T-helper 2 cell treated with Interferon-gamma antibody and Interleukin-4, amounts not matched to agents 5 μg/mL and 100 μg/mL, for 36 hours (primary cell): ENCODE measurements around the gene ABCB7.
"Not testable (repeated sequence)": the region's sequence is repeated elsewhere in the genome, so short reads cannot be mapped to it uniquely, and the experiment has no call there.

ENCODE experiments used
- DNase-seq: peaks from one replicate; pipeline ENCODE4 v3.0.0; 2021; ENCODE audit warnings: low spot score
- H3K27ac Mint-ChIP-seq: one replicate; pipeline ENCODE4 v1.8.0; 2021; ENCODE audit warnings: mild to moderate bottlenecking, mixed read lengths
- H3K27me3 Mint-ChIP-seq: one replicate; pipeline ENCODE4 v1.8.0; 2021; ENCODE audit warnings: low read depth, mixed read lengths
- H3K36me3 Mint-ChIP-seq: one replicate; pipeline ENCODE4 v1.8.0; 2021; ENCODE audit warnings: low read depth, mixed read lengths
- H3K4me1 Mint-ChIP-seq: one replicate; pipeline ENCODE4 v1.8.0; 2021; ENCODE audit warnings: low read depth, mixed read lengths
- H3K4me3 Mint-ChIP-seq: one replicate; pipeline ENCODE4 v1.8.0; 2022; ENCODE audit warnings: mild to moderate bottlenecking, moderate library complexity, mixed read lengths
- H3K9me3 Mint-ChIP-seq: one replicate; pipeline ENCODE4 v1.8.0; 2021; ENCODE audit warnings: mixed read lengths

Gene ABCB7

DNA sequence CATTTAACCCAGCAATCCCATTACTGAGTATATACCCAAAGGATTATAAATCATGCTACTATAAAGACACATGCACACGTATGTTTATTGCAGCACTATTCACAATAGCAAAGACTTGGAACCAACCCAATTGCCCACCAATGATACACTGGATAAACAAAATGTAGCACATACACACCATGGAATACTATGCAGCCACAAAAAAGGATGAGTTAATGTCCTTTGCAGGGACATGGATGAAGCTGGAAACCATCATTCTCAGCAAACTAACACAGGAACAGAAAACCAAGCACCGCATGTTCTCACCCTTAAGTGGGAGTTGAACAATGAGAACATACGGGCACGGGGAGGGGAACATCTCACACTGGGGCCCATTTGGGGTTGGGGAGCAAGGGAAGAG, 27.0 kb downstream of the ABCB7 start:
- not testable (repeated sequence) for H3K4me3 Mint-ChIP-seq, H3K4me1 Mint-ChIP-seq, H3K27me3 Mint-ChIP-seq, H3K27ac Mint-ChIP-seq, DNase-seq
- Mint-ChIP-seq H3K9me3 (peaks cover 11% of the 10 kb centered on the region), H3K36me3 (peaks cover 19% of the 10 kb centered on the region)

DNA sequence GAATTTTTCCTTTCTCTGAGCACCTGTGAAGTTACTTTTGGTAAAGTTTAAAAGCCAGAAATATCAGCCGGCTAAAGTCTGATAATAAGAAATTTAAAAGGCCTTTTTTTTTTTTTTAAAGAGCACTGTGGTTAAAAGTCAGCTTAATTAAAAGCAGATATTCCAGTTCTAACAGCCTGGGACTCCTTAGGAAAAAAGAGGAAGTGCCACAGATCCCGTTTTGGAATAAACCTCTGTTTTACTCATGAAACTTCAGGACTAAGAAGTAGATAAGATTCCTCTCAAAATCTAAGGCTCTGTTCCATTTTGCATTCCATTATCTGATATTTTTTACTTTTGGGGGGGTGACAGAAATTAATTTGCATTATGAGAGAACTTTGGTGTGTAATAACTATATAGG, 37.8 kb downstream of the ABCB7 start:
- Mint-ChIP-seq H3K36me3 (peaks cover 7% of the 10 kb centered on the region), H3K9me3 (peaks cover 11% of the 10 kb centered on the region), H3K27me3 (no peaks in the 10 kb centered on the region), H3K4me1 (no peaks in the 10 kb centered on the region), H3K27ac (no peak overlapping the region), H3K4me3 (no peak overlapping the region)
- no peak for DNase-seq

- H3K4me3 Mint-ChIP-seq: no peak overlapping the region
- H3K9me3 Mint-ChIP-seq: no peaks in the 10 kb centered on the region
- H3K36me3 Mint-ChIP-seq: peaks cover 5% of the 10 kb centered on the region
- H3K27me3 Mint-ChIP-seq: no peaks in the 10 kb centered on the region
- DNase-seq: no peak
- H3K27ac Mint-ChIP-seq: no peak overlapping the region
- no peaks in the 10 kb centered on the region for H3K4me1 Mint-ChIP-seq
These were observed 40.2 kb downstream of the ABCB7 start for GRCh38 chrX:75115707-75116413.

- Mint-ChIP-seq H3K4me3 (no peak overlapping the region), H3K27ac (no peak overlapping the region), H3K36me3 (peaks cover 5% of the 10 kb centered on the region), H3K4me1 (no peaks in the 10 kb centered on the region), H3K27me3 (no peaks in the 10 kb centered on the region), H3K9me3 (no peaks in the 10 kb centered on the region)
- no peak for DNase-seq
These were observed 41.4 kb downstream of the ABCB7 start for GRCh38 chrX:75114638-75115037.

- Mint-ChIP-seq H3K36me3 (peaks cover 3% of the 10 kb centered on the region), H3K9me3 (no peaks in the 10 kb centered on the region), H3K27ac (no peak overlapping the region), H3K27me3 (no peaks in the 10 kb centered on the region), H3K4me1 (no peaks in the 10 kb centered on the region), H3K4me3 (no peak overlapping the region)
- no peak for DNase-seq
These were observed 42.4 kb downstream of the ABCB7 start for GRCh38 chrX:75113664-75114063.

- no peak overlapping the region for H3K27ac Mint-ChIP-seq
- H3K9me3 Mint-ChIP-seq: no peaks in the 10 kb centered on the region
- no peak overlapping the region for H3K4me3 Mint-ChIP-seq
- no peaks in the 10 kb centered on the region for H3K27me3 Mint-ChIP-seq
- H3K4me1 Mint-ChIP-seq: no peaks in the 10 kb centered on the region
- peaks cover 12% of the 10 kb centered on the region for H3K36me3 Mint-ChIP-seq
- no peak for DNase-seq
These were observed 48.1 kb downstream of the ABCB7 start for GRCh38 chrX:75107863-75108509.

DNA sequence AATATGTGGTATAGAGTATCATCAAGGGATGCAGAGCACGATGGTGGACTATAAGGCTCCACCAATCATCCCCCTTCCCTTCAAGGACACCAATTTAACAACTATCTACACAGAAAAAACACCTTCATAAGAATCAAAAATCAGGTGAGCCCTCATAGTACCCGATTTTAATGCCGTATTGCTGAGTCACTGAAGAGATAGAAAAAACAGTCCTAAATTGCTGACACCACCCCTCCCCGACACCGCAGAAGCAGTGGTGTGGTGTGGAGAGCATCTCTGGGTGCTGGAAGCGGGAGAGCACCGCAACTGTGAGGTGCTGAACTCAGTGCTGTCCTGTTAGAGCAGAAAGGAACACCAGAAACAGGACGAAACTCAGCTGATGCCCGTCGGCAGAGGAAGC, 49.3 kb downstream of the ABCB7 start:
- no peak overlapping the region for H3K27ac Mint-ChIP-seq
- no peaks in the 10 kb centered on the region for H3K27me3 Mint-ChIP-seq
- no peak for DNase-seq
- H3K4me1 Mint-ChIP-seq: peaks cover 2% of the 10 kb centered on the region
- H3K9me3 Mint-ChIP-seq: no peaks in the 10 kb centered on the region
- H3K4me3 Mint-ChIP-seq: no peak overlapping the region
- peaks cover 13% of the 10 kb centered on the region for H3K36me3 Mint-ChIP-seq

DNA sequence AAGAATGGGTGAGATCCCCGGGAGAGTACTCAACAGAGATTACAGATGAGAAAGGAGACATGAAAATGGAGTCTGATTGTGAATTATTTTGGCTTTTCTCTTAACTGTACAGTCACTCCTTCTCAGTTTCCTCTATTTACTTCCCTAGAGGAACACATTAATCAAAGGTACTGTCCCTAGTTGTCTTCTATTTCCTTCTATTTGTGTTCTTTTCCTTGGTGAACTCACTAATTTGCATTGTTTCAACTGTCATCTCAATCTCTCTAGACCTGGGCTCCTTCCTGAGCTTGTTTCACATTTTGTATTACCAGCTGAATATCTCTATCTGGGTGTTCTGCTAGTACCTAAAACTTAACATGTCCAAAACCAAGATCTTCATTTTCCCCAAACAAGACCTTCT, 59.8 kb downstream of the ABCB7 start:
- Mint-ChIP-seq H3K27me3 (no peaks in the 10 kb centered on the region), H3K4me1 (peaks cover 11% of the 10 kb centered on the region), H3K27ac (no peak overlapping the region), H3K36me3 (peaks cover 21% of the 10 kb centered on the region), H3K9me3 (no peaks in the 10 kb centered on the region), H3K4me3 (no peak overlapping the region)
- no peak for DNase-seq

DNA sequence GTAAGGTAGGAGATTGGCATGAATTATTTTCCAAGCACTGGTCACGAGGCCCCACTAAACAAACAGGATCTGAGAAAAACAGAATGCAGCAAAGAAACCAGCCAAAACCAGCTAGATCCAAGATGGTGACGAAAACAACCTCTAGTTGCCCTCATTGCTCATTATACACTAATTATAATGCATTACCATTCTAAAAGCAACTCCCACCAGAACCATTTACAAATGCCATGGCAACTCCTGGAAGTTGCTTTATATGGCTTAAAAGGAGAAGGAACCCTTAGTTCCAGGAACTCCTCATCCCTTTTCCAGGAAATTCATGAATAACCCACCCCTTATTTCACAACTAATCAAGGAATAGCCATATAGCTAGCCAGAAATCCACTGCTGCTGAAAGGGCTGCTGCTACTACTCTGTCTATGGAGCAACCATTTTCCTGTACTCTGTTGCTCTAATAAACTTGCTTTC, 69.3 kb downstream of the ABCB7 start:
- peaks cover 23% of the 10 kb centered on the region for H3K36me3 Mint-ChIP-seq
- H3K27ac Mint-ChIP-seq: no peak overlapping the region
- H3K27me3 Mint-ChIP-seq: no peaks in the 10 kb centered on the region
- DNase-seq: no peak
- peaks cover 7% of the 10 kb centered on the region for H3K9me3 Mint-ChIP-seq
- H3K4me1 Mint-ChIP-seq: no peaks in the 10 kb centered on the region
- H3K4me3 Mint-ChIP-seq: no peak overlapping the region

GRCh38 chrX:75084757-75085156, 71.3 kb downstream of the ABCB7 start:
- H3K4me1 Mint-ChIP-seq: no peaks in the 10 kb centered on the region
- peaks cover 7% of the 10 kb centered on the region for H3K9me3 Mint-ChIP-seq
- DNase-seq: no peak
- no peak overlapping the region for H3K4me3 Mint-ChIP-seq
- H3K27ac Mint-ChIP-seq: no peak overlapping the region
- H3K36me3 Mint-ChIP-seq: peaks cover 21% of the 10 kb centered on the region
- no peaks in the 10 kb centered on the region for H3K27me3 Mint-ChIP-seq

GRCh38 chrX:75076429-75076828, 79.7 kb downstream of the ABCB7 start:
- no peaks in the 10 kb centered on the region for H3K4me1 Mint-ChIP-seq
- no peaks in the 10 kb centered on the region for H3K9me3 Mint-ChIP-seq
- no peak overlapping the region for H3K4me3 Mint-ChIP-seq
- DNase-seq: no peak
- no peaks in the 10 kb centered on the region for H3K27me3 Mint-ChIP-seq
- H3K36me3 Mint-ChIP-seq: peaks cover 13% of the 10 kb centered on the region
- H3K27ac Mint-ChIP-seq: no peak overlapping the region

- no peak overlapping the region for H3K4me3 Mint-ChIP-seq
- DNase-seq: no peak
- no peaks in the 10 kb centered on the region for H3K9me3 Mint-ChIP-seq
- no peaks in the 10 kb centered on the region for H3K27me3 Mint-ChIP-seq
- no peak overlapping the region for H3K27ac Mint-ChIP-seq
- peaks cover 13% of the 10 kb centered on the region for H3K36me3 Mint-ChIP-seq
- no peaks in the 10 kb centered on the region for H3K4me1 Mint-ChIP-seq
These were observed 81.6 kb downstream of the ABCB7 start for GRCh38 chrX:75074475-75074874.

DNA sequence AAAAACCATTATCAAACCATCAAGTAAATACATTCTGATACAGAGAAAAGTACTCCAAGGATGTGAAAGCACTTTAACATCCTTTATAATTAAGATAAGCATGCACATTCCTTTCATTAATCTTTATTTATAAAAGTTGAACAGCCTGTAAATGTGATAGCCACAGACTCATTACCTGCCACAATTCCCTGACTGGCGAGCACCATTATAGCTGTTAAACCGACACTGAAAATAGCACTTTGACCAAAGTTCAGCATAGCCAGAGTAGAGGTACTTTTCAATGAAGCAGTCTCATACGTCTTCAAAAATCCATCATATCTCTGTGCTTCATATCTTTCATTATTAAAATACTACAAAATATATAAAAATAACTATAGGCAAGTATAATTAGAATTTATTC, 84.7 kb downstream of the ABCB7 start:
- Mint-ChIP-seq H3K9me3 (no peaks in the 10 kb centered on the region), H3K27me3 (no peaks in the 10 kb centered on the region), H3K4me3 (no peak overlapping the region), H3K36me3 (peaks cover 15% of the 10 kb centered on the region), H3K27ac (no peak overlapping the region), H3K4me1 (peaks cover 4% of the 10 kb centered on the region)
- DNase-seq: no peak

GRCh38 chrX:75067931-75068330, 88.2 kb downstream of the ABCB7 start:
- Mint-ChIP-seq H3K36me3 (peaks cover 8% of the 10 kb centered on the region), H3K4me3 (no peak overlapping the region), H3K4me1 (peaks cover 4% of the 10 kb centered on the region), H3K9me3 (no peaks in the 10 kb centered on the region), H3K27me3 (no peaks in the 10 kb centered on the region), H3K27ac (no peak overlapping the region)
- no peak for DNase-seq

GRCh38 chrX:75061701-75062100, 94.4 kb downstream of the ABCB7 start:
- Mint-ChIP-seq H3K27me3 (no peaks in the 10 kb centered on the region), H3K9me3 (no peaks in the 10 kb centered on the region), H3K4me3 (no peak overlapping the region), H3K36me3 (peaks cover 14% of the 10 kb centered on the region), H3K4me1 (peaks cover 2% of the 10 kb centered on the region), H3K27ac (no peak overlapping the region)
- peak; percentile 3 for DNase-seq
